ENCODE data around the gene MED1. TPM values are rescaled to one million over a fixed set of nuclear protein-coding genes. Genes with fewer than 3 reads are reported as not detected.
"Not testable (repeated sequence)": the region's sequence is repeated elsewhere in the genome, so short reads cannot be mapped to it uniquely, and the experiment has no call there.

MED1 gene
- total RNA-seq, 1 donor, result 31.7 TPM

- DNase-seq (ENCODE audit: low read depth), result no peak
- no peak for TF ChIP-seq CTCF (IDR thresholded peaks at IDR 0.05; ENCODE audit: insufficient read depth, low read length)
- no peak overlapping the region for H3K4me3 ChIP-seq (ENCODE audit: low read depth, low read length)
These were observed 70.9 kb downstream of the MED1 start for GRCh38 chr17:39380144-39380543.

GRCh38 chr17:39376434-39376833 is 74.6 kb downstream of the MED1 start:
- no peak for TF ChIP-seq CTCF (IDR thresholded peaks at IDR 0.05; ENCODE audit: insufficient read depth, low read length)
- DNase-seq (ENCODE audit: low read depth), result no peak

GRCh38 chr17:39367805-39368204 is 83.3 kb downstream of the MED1 start:
- H3K4me3 ChIP-seq (ENCODE audit: low read depth, low read length); DNase-seq (ENCODE audit: low read depth): not testable (repeated sequence)

More at GRCh38 chr17:39376434-39376833, 74.6 kb downstream of the MED1 start:
- no peak overlapping the region for H3K4me3 ChIP-seq (ENCODE audit: low read depth, low read length)

GRCh38 chr17:39365872-39366271 is 85.2 kb downstream of the MED1 start:
- no peak for TF ChIP-seq CTCF (IDR thresholded peaks at IDR 0.05; ENCODE audit: insufficient read depth, low read length)
- DNase-seq (ENCODE audit: low read depth), result no peak
- peak overlapping the region; percentile 39 for H3K4me3 ChIP-seq (ENCODE audit: low read depth, low read length)

- TF ChIP-seq CTCF (IDR thresholded peaks at IDR 0.05; ENCODE audit: insufficient read depth, low read length), result no peak
- peak overlapping the region; percentile 39 for H3K4me3 ChIP-seq (ENCODE audit: low read depth, low read length)
- peak; percentile 89 for DNase-seq (ENCODE audit: low read depth)
These were observed 85.8 kb downstream of the MED1 start for GRCh38 chr17:39365242-39365641.

GRCh38 chr17:39364236-39365025 is 86.6 kb downstream of the MED1 start:
- DNase-seq (ENCODE audit: low read depth), result peak; percentile 19
- H3K4me3 ChIP-seq (ENCODE audit: low read depth, low read length), result peak overlapping the region; percentile 10
- TF ChIP-seq CTCF (IDR thresholded peaks at IDR 0.05; ENCODE audit: insufficient read depth, low read length), result no peak

- DNase-seq (ENCODE audit: low read depth), result no peak
- TF ChIP-seq CTCF (IDR thresholded peaks at IDR 0.05; ENCODE audit: insufficient read depth, low read length), result no peak
- no peak overlapping the region for H3K4me3 ChIP-seq (ENCODE audit: low read depth, low read length)
These were observed 90.0 kb downstream of the MED1 start for GRCh38 chr17:39361064-39361463.

All from fibroblast of the aortic adventitia (primary cell).